GM18858 (cell line): ENCODE measurements around the gene UPK3A.
"Not testable (repeated sequence)": the region's sequence is repeated elsewhere in the genome, so short reads cannot be mapped to it uniquely, and the experiment has no call there.

Experiments
- ATAC-seq: cut with Tn5 transposase; IDR thresholded peaks from one replicate; pipeline ENCODE4 v1.9.1; 2021; ENCODE audit not compliant: unreplicated experiment

The UPK3A gene

GRCh38 chr22:45254789-45255278, 29.9 kb upstream of the UPK3A start:
- no peak for ATAC-seq

- ATAC-seq = not testable (repeated sequence)
Measured at GRCh38 chr22:45257941-45258340, 26.8 kb upstream of the UPK3A start.

GRCh38 chr22:45259754-45260394, 24.9 kb upstream of the UPK3A start:
- no peak for ATAC-seq

- not testable (repeated sequence) for ATAC-seq
Measured at GRCh38 chr22:45260395-45260759, 24.4 kb upstream of the UPK3A start.

GRCh38 chr22:45261407-45262088, 23.2 kb upstream of the UPK3A start:
- ATAC-seq = no peak

GRCh38 chr22:45262195-45262930, 22.4 kb upstream of the UPK3A start:
- no peak for ATAC-seq

- peak; percentile 22 for ATAC-seq
Measured at GRCh38 chr22:45262931-45263462, 21.8 kb upstream of the UPK3A start.

GRCh38 chr22:45263463-45264269, 21.1 kb upstream of the UPK3A start:
- ATAC-seq = peak; percentile 69

GRCh38 chr22:45265535-45265934, 19.2 kb upstream of the UPK3A start:
- no peak for ATAC-seq

- no peak for ATAC-seq
Measured at GRCh38 chr22:45268167-45268957, 16.4 kb upstream of the UPK3A start.

- no peak for ATAC-seq
Measured at GRCh38 chr22:45268958-45269844, 15.5 kb upstream of the UPK3A start.

- no peak for ATAC-seq
Measured at GRCh38 chr22:45270095-45271020, 14.4 kb upstream of the UPK3A start.

GRCh38 chr22:45271667-45272201, 13.0 kb upstream of the UPK3A start:
- no peak for ATAC-seq

GRCh38 chr22:45272498-45272897, 12.3 kb upstream of the UPK3A start:
- no peak for ATAC-seq

GRCh38 chr22:45273452-45274075, 11.2 kb upstream of the UPK3A start:
- no peak for ATAC-seq

GRCh38 chr22:45276507-45277105, 8.1 kb upstream of the UPK3A start:
- ATAC-seq = no peak

GRCh38 chr22:45277720-45278119, 7.0 kb upstream of the UPK3A start:
- ATAC-seq = not testable (repeated sequence)
